Endodermal cell (in vitro differentiated cells): ENCODE measurements around the gene ZBTB22. TPM values are rescaled to one million over a fixed set of nuclear protein-coding genes. Genes with fewer than 3 reads are reported as not detected.
"Not testable (repeated sequence)": the region's sequence is repeated elsewhere in the genome, so short reads cannot be mapped to it uniquely, and the experiment has no call there.

Experiments used
- DNase-seq: peaks from one replicate; pipeline ENCODE4 v3.0.0-alpha.2; 2017
- H3K27ac ChIP-seq: 2 replicates; pipeline ENCODE4 v1.5.1; 2013; ENCODE audit warnings: mild to moderate bottlenecking, low read depth, low read length, moderate library complexity
- H3K27me3 ChIP-seq: 2 replicates; pipeline ENCODE4 v1.6.1; 2013; ENCODE audit warnings: mild to moderate bottlenecking, low read length, moderate library complexity; ENCODE audit not compliant: insufficient read depth, control insufficient read depth, poor library complexity, severe bottlenecking
- H3K36me3 ChIP-seq: 2 replicates; pipeline ENCODE4 v1.7.0; 2013; ENCODE audit warnings: mild to moderate bottlenecking, low read length, moderate library complexity; ENCODE audit not compliant: control insufficient read depth, insufficient read depth
- H3K4me1 ChIP-seq: one replicate; pipeline ENCODE4 v1.7.0; 2013; ENCODE audit warnings: low read length; ENCODE audit not compliant: control insufficient read depth, insufficient read depth
- H3K4me3 ChIP-seq: 2 replicates; pipeline ENCODE4 v1.5.1; 2013; ENCODE audit warnings: mild to moderate bottlenecking, low read length, moderate library complexity
- H3K9ac ChIP-seq: 2 replicates; pipeline ENCODE4 v1.6.1; 2013; ENCODE audit warnings: mild to moderate bottlenecking, low read length, moderate library complexity; ENCODE audit not compliant: poor library complexity, severe bottlenecking; ENCODE audit errors: extremely low read depth
- H3K9me3 ChIP-seq: 2 replicates; pipeline ENCODE4 v1.6.1; 2013; ENCODE audit warnings: mild to moderate bottlenecking, low read length, moderate library complexity; ENCODE audit not compliant: control insufficient read depth
- H3K27ac Mint-ChIP-seq: 2 replicates; pipeline ENCODE4 v1.8.0; 2020; ENCODE audit warnings: mixed read lengths
- H3K27me3 Mint-ChIP-seq: 2 replicates; pipeline ENCODE4 v1.8.0; 2021; ENCODE audit warnings: mild to moderate bottlenecking, mixed read lengths; ENCODE audit not compliant: insufficient read depth
- H3K36me3 Mint-ChIP-seq: 2 replicates; pipeline ENCODE4 v1.8.0; 2020; ENCODE audit warnings: low read depth, mixed read lengths
- H3K4me1 Mint-ChIP-seq: 2 replicates; pipeline ENCODE4 v1.8.0; 2020; ENCODE audit warnings: mixed read lengths
- H3K4me3 Mint-ChIP-seq: 2 replicates; pipeline ENCODE4 v1.8.0; 2020; ENCODE audit warnings: mild to moderate bottlenecking, moderate library complexity, mixed read lengths
- H3K9me3 Mint-ChIP-seq: 2 replicates; pipeline ENCODE4 v1.8.0; 2020; ENCODE audit warnings: mild to moderate bottlenecking, mixed read lengths
- WGBS, 2 experiments: methylation state at CpG; one replicate each; pipeline versions ENCODE4 v1.1.5 to v1.1.7; 2013; ENCODE audit warnings: missing lambda C conversion rate in 2 of 2, mixed read lengths in 1 of 2; ENCODE audit not compliant: insufficient coverage in 1 of 2, insufficient read length in 1 of 2; 5-methylcytosine and 5-hydroxymethylcytosine counted together
- total RNA-seq, 2 donors: library from RNA; stranded (reverse); fragmentation: NEBNext Ultra II Directional in 1 of 2; extraction: Animal tissue kit (Norgen Biotek cat#: 25700) in 1 of 2; gene quantifications; 2 replicates in 1 of 2; 3 replicates in 1 of 2; pipeline ENCODE4 v1.2.1, GENCODE V29; 2021
- TF ChIP-seq, protein P1 (sequence below): fragments of 200-600 bp; sonication (generic); conservative IDR thresholded peaks from 2 replicates; pipeline ENCODE4 v1.5.0; 2021; ENCODE audit warnings: antibody characterized with exemption, mild to moderate bottlenecking

Gene ZBTB22
- total RNA-seq, 2 donors from 2014 or later, result 15.2 to 19.8 TPM

DNA sequence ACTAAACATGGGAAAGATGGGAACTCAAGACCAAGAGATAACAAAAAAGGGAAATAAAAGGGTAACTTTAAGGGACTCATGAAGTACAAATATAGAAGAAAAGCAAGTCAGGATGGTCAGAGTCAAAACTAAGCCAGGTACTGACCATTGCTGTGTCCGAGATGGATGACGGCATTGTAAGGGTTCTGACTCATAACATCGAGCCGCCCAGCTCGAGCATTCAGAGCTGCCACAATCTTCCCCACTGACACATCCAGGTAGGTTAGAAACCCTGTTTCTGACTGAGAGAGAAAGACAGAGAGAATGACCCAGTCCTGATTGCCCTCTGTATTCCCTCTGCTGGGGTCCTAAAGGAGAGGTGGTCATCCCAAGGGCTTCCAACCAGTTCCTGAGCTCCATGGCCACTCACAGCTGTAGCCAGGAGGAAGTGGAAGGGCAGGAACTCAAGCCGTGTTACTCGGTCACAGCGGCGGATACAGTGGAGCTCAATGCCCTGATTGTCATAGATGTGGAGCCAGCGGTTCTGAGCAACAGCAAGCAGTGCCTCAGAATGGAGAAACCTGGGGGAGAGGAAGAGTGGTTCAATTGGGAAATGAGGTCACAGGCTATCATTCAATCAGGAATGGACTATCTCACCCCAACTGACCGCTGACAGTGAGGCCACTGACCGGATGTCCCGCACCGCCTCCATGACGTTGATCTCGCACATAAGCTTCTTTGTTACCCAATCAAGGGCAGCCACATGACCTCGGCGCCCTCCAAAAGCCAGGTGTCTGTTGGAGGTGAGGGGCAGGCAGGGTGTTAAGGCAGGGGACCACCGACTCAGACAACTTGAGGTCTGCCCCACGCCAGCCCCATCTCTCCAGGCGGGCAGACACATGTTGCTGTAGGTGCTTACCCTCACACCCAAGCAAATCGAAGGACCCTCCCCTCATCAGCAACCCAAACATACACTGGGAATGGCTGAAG, 30.3 kb downstream of the ZBTB22 start:
- DNase-seq, result no peak
- Mint-ChIP-seq H3K9me3 (no peaks in the 10 kb centered on the region), H3K27ac (no peak overlapping the region), H3K4me3 (peak overlapping the region; percentile 83), H3K27me3 (no peaks in the 10 kb centered on the region), H3K4me1 (peaks cover 13% of the 10 kb centered on the region), H3K36me3 (peaks cover 41% of the 10 kb centered on the region)
- TF ChIP-seq, protein P1, sequence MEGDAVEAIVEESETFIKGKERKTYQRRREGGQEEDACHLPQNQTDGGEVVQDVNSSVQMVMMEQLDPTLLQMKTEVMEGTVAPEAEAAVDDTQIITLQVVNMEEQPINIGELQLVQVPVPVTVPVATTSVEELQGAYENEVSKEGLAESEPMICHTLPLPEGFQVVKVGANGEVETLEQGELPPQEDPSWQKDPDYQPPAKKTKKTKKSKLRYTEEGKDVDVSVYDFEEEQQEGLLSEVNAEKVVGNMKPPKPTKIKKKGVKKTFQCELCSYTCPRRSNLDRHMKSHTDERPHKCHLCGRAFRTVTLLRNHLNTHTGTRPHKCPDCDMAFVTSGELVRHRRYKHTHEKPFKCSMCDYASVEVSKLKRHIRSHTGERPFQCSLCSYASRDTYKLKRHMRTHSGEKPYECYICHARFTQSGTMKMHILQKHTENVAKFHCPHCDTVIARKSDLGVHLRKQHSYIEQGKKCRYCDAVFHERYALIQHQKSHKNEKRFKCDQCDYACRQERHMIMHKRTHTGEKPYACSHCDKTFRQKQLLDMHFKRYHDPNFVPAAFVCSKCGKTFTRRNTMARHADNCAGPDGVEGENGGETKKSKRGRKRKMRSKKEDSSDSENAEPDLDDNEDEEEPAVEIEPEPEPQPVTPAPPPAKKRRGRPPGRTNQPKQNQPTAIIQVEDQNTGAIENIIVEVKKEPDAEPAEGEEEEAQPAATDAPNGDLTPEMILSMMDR, result no peak
- Histone ChIP-seq H3K4me1 (no peaks in the 10 kb centered on the region), H3K27me3 (no peaks in the 10 kb centered on the region), H3K36me3 (peaks cover 47% of the 10 kb centered on the region), H3K4me3 (no peak overlapping the region), H3K9ac (no peak overlapping the region), H3K27ac (no peak overlapping the region), H3K9me3 (no peaks in the 10 kb centered on the region)
- WGBS, 2 experiments, result 93% methylated on average over 16 to 22 of the region's 22 CpGs

- not testable (repeated sequence) for H3K4me3 Mint-ChIP-seq, H3K9me3 ChIP-seq, H3K4me1 Mint-ChIP-seq, H3K27me3 Mint-ChIP-seq, H3K9ac ChIP-seq, H3K27ac ChIP-seq, H3K9me3 Mint-ChIP-seq, H3K4me3 ChIP-seq, H3K4me1 ChIP-seq, H3K27me3 ChIP-seq, H3K27ac Mint-ChIP-seq, DNase-seq
- WGBS, 2 experiments, result 79 to 96% methylated on average over 3 to 4 of the region's 4 CpGs
- H3K36me3 ChIP-seq, result peaks cover 42% of the 10 kb centered on the region
- H3K36me3 Mint-ChIP-seq, result peaks cover 32% of the 10 kb centered on the region
These were observed 32.3 kb downstream of the ZBTB22 start for GRCh38 chr6:33285214-33285613.

DNA sequence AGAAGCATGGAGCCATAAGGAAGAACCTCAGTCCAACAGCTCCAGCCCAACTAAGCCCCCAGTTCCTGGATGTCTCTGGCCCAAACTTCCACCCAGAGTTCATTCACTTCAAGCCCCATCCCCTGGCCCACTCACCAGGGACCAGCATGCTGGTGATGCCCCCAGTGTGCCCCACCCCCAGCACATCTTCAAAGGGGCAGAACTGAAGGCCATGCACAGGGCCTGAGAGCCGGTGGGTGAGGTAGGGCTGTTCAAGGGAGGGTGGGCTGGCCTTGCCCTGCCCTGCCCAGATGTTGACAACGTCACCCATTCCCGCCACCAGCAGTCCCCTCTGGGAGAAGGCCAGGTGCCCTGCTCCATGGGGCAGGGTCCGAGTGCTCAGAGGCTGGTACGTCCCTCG, 37.0 kb downstream of the ZBTB22 start:
- TF ChIP-seq, protein P1, result no peak
- H3K27me3 Mint-ChIP-seq, result no peaks in the 10 kb centered on the region
- Histone ChIP-seq H3K27me3 (no peaks in the 10 kb centered on the region), H3K4me1 (no peaks in the 10 kb centered on the region), H3K27ac (no peak overlapping the region), H3K4me3 (no peak overlapping the region), H3K9me3 (no peaks in the 10 kb centered on the region), H3K9ac (no peak overlapping the region), H3K36me3 (peaks cover 57% of the 10 kb centered on the region)
- H3K4me3 Mint-ChIP-seq, result no peak overlapping the region
- WGBS, 2 experiments, result 91 to 97% methylated on average over 3 to 6 of the region's 6 CpGs
- no peaks in the 10 kb centered on the region for H3K9me3 Mint-ChIP-seq
- H3K27ac Mint-ChIP-seq, result peak overlapping the region; percentile 30
- H3K4me1 Mint-ChIP-seq, result peaks cover 18% of the 10 kb centered on the region
- peaks cover 35% of the 10 kb centered on the region for H3K36me3 Mint-ChIP-seq
- DNase-seq, result no peak
